A549 treated with CORT108297 at 1 μM for 4 hours (cell line): ENCODE measurements around the gene ECHDC3. TPM values are rescaled to one million over a fixed set of nuclear protein-coding genes. Genes with fewer than 3 reads are reported as not detected.

Source experiments
- total RNA-seq: library from RNA; stranded (reverse); fragments of 200-300 nt; extraction: Qiagen RNA extraction; gene quantifications from 5 replicates; pipeline ENCODE4 v1.2.3, GENCODE V29; 2022

Gene ECHDC3, protein sequence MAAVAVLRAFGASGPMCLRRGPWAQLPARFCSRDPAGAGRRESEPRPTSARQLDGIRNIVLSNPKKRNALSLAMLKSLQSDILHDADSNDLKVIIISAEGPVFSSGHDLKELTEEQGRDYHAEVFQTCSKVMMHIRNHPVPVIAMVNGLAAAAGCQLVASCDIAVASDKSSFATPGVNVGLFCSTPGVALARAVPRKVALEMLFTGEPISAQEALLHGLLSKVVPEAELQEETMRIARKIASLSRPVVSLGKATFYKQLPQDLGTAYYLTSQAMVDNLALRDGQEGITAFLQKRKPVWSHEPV
- 7.9 to 11.5 TPM (median 11.3 TPM) in 5 replicates for total RNA-seq

DNA sequence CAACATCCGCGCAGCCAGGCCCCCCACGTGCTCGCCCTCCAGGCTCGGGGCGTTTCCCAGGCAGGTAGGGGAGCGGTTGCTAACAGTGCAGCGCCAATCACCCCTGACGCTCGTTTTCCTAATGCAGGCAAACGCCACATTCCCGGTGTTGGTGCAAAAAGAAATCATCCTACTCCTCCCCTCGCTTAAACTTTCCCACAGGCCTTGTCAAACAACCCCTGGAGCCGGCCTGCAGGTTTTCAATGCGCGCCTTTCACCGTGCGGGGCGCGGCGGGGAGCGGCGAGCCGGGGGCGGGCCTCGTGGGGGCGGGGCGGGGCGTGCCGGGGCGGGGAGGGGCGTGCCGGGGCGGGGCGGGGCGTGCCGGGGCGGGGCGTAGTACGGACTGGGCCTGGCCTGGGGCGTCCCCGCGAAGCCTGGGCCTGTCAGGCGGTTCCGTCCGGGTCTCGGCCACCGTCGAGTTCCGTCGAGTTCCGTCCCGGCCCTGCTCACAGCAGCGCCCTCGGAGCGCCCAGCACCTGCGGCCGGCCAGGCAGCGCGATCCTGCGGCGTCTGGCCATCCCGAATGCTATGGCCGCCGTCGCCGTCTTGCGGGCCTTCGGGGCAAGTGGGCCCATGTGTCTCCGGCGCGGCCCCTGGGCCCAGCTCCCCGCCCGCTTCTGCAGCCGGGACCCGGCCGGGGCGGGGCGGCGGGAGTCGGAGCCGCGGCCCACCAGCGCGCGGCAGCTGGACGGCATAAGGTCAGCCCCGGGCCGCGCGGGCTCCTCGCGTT, at the start of gene ECHDC3:
ECHDC3 (plus strand) TSS at position 374 of the 770 bp plus-strand sequence; CDS start at position 569, 195 bp downstream.

Other genes starting within 250 kb of the ECHDC3 start
- gene USP6NL, start 130.7 kb upstream of the ECHDC3 start, total RNA-seq: 10.5 to 12.8 TPM (median 12.5 TPM) in 5 replicates
- gene PROSER2, start 81.0 kb downstream of the ECHDC3 start, total RNA-seq: 28.1 to 42.6 TPM (median 39.2 TPM) in 5 replicates